Parathyroid adenoma (tissue), 2 donors: ENCODE measurements around the gene TPPP.
"Not testable (repeated sequence)": the region's sequence is repeated elsewhere in the genome, so short reads cannot be mapped to it uniquely, and the experiment has no call there.

ENCODE experiments used
- H2AFZ ChIP-seq: fragments of 300-600 bp; sonication (generic); one replicate; pipeline ENCODE4 v1.7.0; 2017; ENCODE audit warnings: antibody characterized with exemption, mild to moderate bottlenecking
- H3K27ac ChIP-seq: fragments of 300-600 bp; sonication (generic); one replicate; pipeline ENCODE4 v1.7.0; 2017
- H3K27me3 ChIP-seq: fragments of 300-600 bp; sonication (generic); one replicate; pipeline ENCODE4 v1.7.0; 2017; ENCODE audit warnings: low read length; ENCODE audit not compliant: control insufficient read depth, insufficient read depth
- H3K36me3 ChIP-seq: fragments of 300-600 bp; sonication (generic); one replicate; pipeline ENCODE4 v1.7.0; 2017; ENCODE audit warnings: low read length; ENCODE audit not compliant: control insufficient read depth, insufficient read depth
- H3K4me1 ChIP-seq: fragments of 300-600 bp; sonication (generic); one replicate; pipeline ENCODE4 v1.7.0; 2017; ENCODE audit warnings: control low read depth
- H3K4me2 ChIP-seq: fragments of 300-600 bp; sonication (generic); one replicate; pipeline ENCODE4 v1.7.0; 2017; ENCODE audit warnings: low read length
- H3K4me3 ChIP-seq: fragments of 300-600 bp; sonication (generic); one replicate; pipeline ENCODE4 v1.7.0; 2017; ENCODE audit warnings: low read depth, low read length
- H3K79me2 ChIP-seq: fragments of 300-600 bp; sonication (generic); one replicate; pipeline ENCODE4 v1.7.0; 2017; ENCODE audit warnings: control low read depth
- H3K9ac ChIP-seq: fragments of 300-600 bp; sonication (generic); one replicate; pipeline ENCODE4 v1.7.0; 2017; ENCODE audit warnings: mild to moderate bottlenecking
- H3K9me3 ChIP-seq: fragments of 300-600 bp; sonication (generic); one replicate; pipeline ENCODE4 v1.7.0; 2017; ENCODE audit warnings: low read length; ENCODE audit not compliant: control insufficient read depth
- CTCF ChIP-seq: fragments of 300-600 bp; sonication (generic); IDR thresholded peaks from one replicate; pipeline ENCODE4 v1.7.0; 2017; ENCODE audit warnings: antibody characterized with exemption, mild to moderate bottlenecking
- donor health status: primary hyperparathyroidism.

TPPP gene

DNA sequence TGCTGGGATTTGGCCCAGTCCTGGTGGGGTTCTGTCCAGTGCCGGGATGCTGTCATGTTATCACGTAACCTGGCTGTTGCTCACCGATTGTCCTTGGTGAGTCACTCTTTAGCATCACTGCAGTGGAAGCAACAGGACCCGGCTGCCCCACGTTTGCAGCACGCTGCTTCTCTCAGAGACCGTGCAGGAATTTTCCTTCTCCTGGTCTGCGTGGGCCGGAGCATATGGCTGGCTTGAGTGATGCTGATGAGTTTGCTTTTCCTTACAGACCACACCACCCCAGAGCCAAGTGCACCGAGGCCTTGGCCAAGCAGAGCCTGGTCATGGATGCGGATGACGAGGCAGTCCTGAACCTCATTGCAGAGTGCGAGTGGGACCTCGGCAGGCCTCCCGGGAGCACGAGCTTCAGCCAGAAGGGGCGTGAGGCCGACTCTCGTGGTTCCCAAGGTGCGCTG, 59.6 kb downstream of the TPPP start:
- Histone ChIP-seq H3K36me3 (no peaks in the 10 kb centered on the region), H3K9ac (no peak overlapping the region), H3K4me2 (no peak overlapping the region), H3K27me3 (no peaks in the 10 kb centered on the region), H3K79me2 (peaks cover 2% of the 10 kb centered on the region), H2AFZ (no peak overlapping the region), H3K4me1 (no peaks in the 10 kb centered on the region), H3K9me3 (no peaks in the 10 kb centered on the region), H3K4me3 (no peak overlapping the region), H3K27ac (no peak overlapping the region)
- TF ChIP-seq CTCF = no peak

- H3K4me3 ChIP-seq, H3K9ac ChIP-seq, H3K36me3 ChIP-seq, H3K9me3 ChIP-seq, H3K4me2 ChIP-seq, H3K79me2 ChIP-seq, H3K27me3 ChIP-seq, H2AFZ ChIP-seq, H3K27ac ChIP-seq, H3K4me1 ChIP-seq: not testable (repeated sequence)
Measured at GRCh38 chr5:628351-629205, 64.6 kb downstream of the TPPP start.

DNA sequence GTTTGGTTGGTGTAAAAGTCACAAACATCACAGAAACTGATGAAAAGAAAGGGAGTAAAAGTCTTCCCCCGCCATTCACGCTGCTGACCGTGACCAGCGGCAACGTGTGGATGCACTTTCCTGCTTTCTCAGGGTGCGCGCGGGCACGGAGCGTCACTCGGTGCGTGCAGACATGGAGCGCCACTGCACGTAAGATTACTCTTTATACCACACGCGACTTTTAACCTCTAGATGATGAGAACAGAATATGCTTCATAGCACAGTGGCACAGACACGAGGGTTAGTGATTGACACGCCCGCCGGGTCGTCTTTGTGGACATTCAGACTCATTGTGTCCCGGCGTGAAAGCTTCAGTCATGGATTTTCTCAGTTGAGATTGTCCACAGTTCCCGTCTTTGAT, 65.3 kb downstream of the TPPP start:
- no peak overlapping the region for H3K27ac ChIP-seq
- no peak for TF ChIP-seq CTCF
- H3K4me2 ChIP-seq = no peak overlapping the region
- H3K36me3 ChIP-seq = no peaks in the 10 kb centered on the region
- H3K9ac ChIP-seq = no peak overlapping the region
- H2AFZ ChIP-seq = no peak overlapping the region
- H3K4me1 ChIP-seq = no peaks in the 10 kb centered on the region
- H3K4me3 ChIP-seq = no peak overlapping the region
- H3K9me3 ChIP-seq = no peaks in the 10 kb centered on the region
- no peaks in the 10 kb centered on the region for H3K79me2 ChIP-seq
- no peaks in the 10 kb centered on the region for H3K27me3 ChIP-seq

DNA sequence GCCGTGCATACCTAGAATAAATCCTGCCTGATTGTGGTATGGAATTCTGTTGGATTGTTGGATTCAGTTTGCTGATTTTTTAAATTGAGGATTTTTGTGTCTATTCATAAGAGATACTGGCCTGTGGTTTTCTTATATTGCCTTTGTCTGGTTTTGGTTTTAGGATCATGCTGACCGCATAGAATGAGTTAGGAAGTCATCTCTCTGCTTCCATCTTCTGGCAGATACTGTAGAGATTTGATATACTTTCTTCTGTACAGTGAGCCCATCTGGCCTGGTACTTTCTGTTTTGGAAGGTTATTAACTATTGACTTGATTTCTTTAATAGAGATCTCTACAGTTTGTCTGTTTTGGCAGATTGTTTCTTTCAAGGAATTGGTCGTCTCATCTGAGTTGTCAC, 66.3 kb downstream of the TPPP start:
- H3K27me3 ChIP-seq = no peaks in the 10 kb centered on the region
- H3K9ac ChIP-seq = no peak overlapping the region
- no peaks in the 10 kb centered on the region for H3K9me3 ChIP-seq
- no peak overlapping the region for H3K4me3 ChIP-seq
- no peaks in the 10 kb centered on the region for H3K79me2 ChIP-seq
- no peaks in the 10 kb centered on the region for H3K36me3 ChIP-seq
- H3K4me1 ChIP-seq = no peaks in the 10 kb centered on the region
- no peak overlapping the region for H3K4me2 ChIP-seq
- no peak for TF ChIP-seq CTCF
- no peak overlapping the region for H2AFZ ChIP-seq
- no peak overlapping the region for H3K27ac ChIP-seq

GRCh38 chr5:625516-625915, 67.6 kb downstream of the TPPP start:
- H3K4me3 ChIP-seq = no peak overlapping the region
- no peak overlapping the region for H3K4me2 ChIP-seq
- H3K27me3 ChIP-seq = no peaks in the 10 kb centered on the region
- no peak overlapping the region for H3K27ac ChIP-seq
- no peak overlapping the region for H2AFZ ChIP-seq
- H3K9me3 ChIP-seq = no peaks in the 10 kb centered on the region
- H3K79me2 ChIP-seq = no peaks in the 10 kb centered on the region
- H3K4me1 ChIP-seq = no peaks in the 10 kb centered on the region
- TF ChIP-seq CTCF = no peak
- no peaks in the 10 kb centered on the region for H3K36me3 ChIP-seq
- H3K9ac ChIP-seq = no peak overlapping the region
